HUES64 (cell line): ENCODE measurements around the gene SPP1.
A peak's percentile ranks its signal among the peaks of the same experiment; 100 is the strongest.
"Not testable (repeated sequence)": the region's sequence is repeated elsewhere in the genome, so short reads cannot be mapped to it uniquely, and the experiment has no call there.

ENCODE experiments used
- H3K27ac ChIP-seq: 2 replicates; pipeline ENCODE4 v1.7.0; 2013; ENCODE audit warnings: low read depth, low read length, inconsistent platforms
- H3K27me3 ChIP-seq: 2 replicates; pipeline ENCODE4 v1.6.1; 2013; ENCODE audit warnings: mild to moderate bottlenecking, low read length; ENCODE audit not compliant: insufficient read depth
- H3K36me3 ChIP-seq: 2 replicates; pipeline ENCODE4 v1.6.1; 2013; ENCODE audit warnings: mild to moderate bottlenecking, low read length; ENCODE audit not compliant: insufficient read depth
- H3K4me1 ChIP-seq: 2 replicates; pipeline ENCODE4 v1.6.1; 2013; ENCODE audit warnings: mild to moderate bottlenecking, low read length, moderate library complexity; ENCODE audit not compliant: insufficient read depth
- H3K4me3 ChIP-seq: 2 replicates; pipeline ENCODE4 v1.5.1; 2013; ENCODE audit warnings: mild to moderate bottlenecking, low read length, moderate library complexity
- H3K9ac ChIP-seq: 2 replicates; pipeline ENCODE4 v1.6.1; 2013; ENCODE audit warnings: mild to moderate bottlenecking, low read depth, low read length
- H3K9me3 ChIP-seq: 2 replicates; pipeline ENCODE4 v1.6.1; 2013; ENCODE audit warnings: low read depth, low read length; ENCODE audit not compliant: insufficient read depth
- WGBS: fragments of 150-250, 120-280 bp; methylation state at CpG from one replicate; pipeline ENCODE4 v1.1.7; 2013; ENCODE audit warnings: missing lambda C conversion rate; 5-methylcytosine and 5-hydroxymethylcytosine counted together

The SPP1 gene

GRCh38 chr4:88008743-88009171 is 33.2 kb downstream of the SPP1 start:
- 18% methylated on average over 3 of the region's 5 CpGs for WGBS
- Histone ChIP-seq H3K4me3 (peak overlapping the region; percentile 83), H3K9me3 (no peaks in the 10 kb centered on the region), H3K36me3 (no peaks in the 10 kb centered on the region), H3K27ac (no peak overlapping the region), H3K4me1 (peaks cover 35% of the 10 kb centered on the region), H3K9ac (peak overlapping the region; percentile 88), H3K27me3 (peaks cover 23% of the 10 kb centered on the region)

GRCh38 chr4:88009871-88010270 is 34.4 kb downstream of the SPP1 start:
- Histone ChIP-seq H3K4me1 (peaks cover 35% of the 10 kb centered on the region), H3K27ac (no peak overlapping the region), H3K9ac (no peak overlapping the region), H3K9me3 (no peaks in the 10 kb centered on the region), H3K36me3 (no peaks in the 10 kb centered on the region), H3K27me3 (peaks cover 23% of the 10 kb centered on the region), H3K4me3 (peak overlapping the region; percentile 83; the same call in 1 of the 2 replicates)
- 35% methylated on average over 5 of the region's 5 CpGs for WGBS

GRCh38 chr4:88010966-88011365 is 35.5 kb downstream of the SPP1 start:
- H3K36me3 ChIP-seq: no peaks in the 10 kb centered on the region
- no peaks in the 10 kb centered on the region for H3K9me3 ChIP-seq
- H3K27ac ChIP-seq: no peak overlapping the region
- no peak overlapping the region for H3K9ac ChIP-seq
- no peak overlapping the region for H3K4me3 ChIP-seq
- H3K27me3 ChIP-seq: peaks cover 13% of the 10 kb centered on the region
- WGBS: 100% methylated on average over 2 of the region's 2 CpGs
- H3K4me1 ChIP-seq: peaks cover 35% of the 10 kb centered on the region

DNA sequence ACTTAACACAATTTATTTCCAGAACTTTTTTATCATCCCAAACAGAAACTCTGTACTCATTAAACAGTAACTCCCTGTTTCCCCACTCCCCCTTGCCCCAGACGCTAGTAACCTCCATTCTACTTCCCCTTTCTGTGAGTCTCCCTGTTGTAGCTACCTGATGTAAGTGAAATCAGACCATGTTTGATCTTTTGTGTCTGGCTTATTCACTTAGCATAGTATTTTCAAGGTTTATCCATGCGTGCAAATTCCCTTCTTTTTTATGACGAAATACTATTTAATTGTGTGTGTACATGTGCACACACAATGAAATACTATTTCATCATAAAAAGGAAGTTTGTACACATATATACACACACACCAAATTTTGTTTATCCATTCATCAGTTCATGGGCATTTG is 37.1 kb downstream of the SPP1 start:
- Histone ChIP-seq H3K27me3 (no peaks in the 10 kb centered on the region), H3K4me1 (peaks cover 35% of the 10 kb centered on the region), H3K27ac (no peak overlapping the region), H3K36me3 (0 out of 2 replicates have a peak, but pooled peaks cover 3% of the 10 kb centered on the region), H3K9me3 (no peaks in the 10 kb centered on the region), H3K9ac (no peak overlapping the region), H3K4me3 (no peak overlapping the region)
- 67% methylated on average over 2 of the region's 3 CpGs for WGBS

GRCh38 chr4:88014386-88014905 is 38.9 kb downstream of the SPP1 start:
- Histone ChIP-seq H3K4me1 (peaks cover 25% of the 10 kb centered on the region), H3K27ac (no peak overlapping the region), H3K27me3 (no peaks in the 10 kb centered on the region), H3K9me3 (no peaks in the 10 kb centered on the region), H3K9ac (no peak overlapping the region), H3K36me3 (peaks cover 10% of the 10 kb centered on the region), H3K4me3 (no peak overlapping the region)
- 97% methylated on average over 3 of the region's 3 CpGs for WGBS

- Histone ChIP-seq H3K4me3 (no peak overlapping the region), H3K36me3 (peaks cover 23% of the 10 kb centered on the region), H3K9me3 (no peaks in the 10 kb centered on the region), H3K9ac (no peak overlapping the region), H3K27ac (no peak overlapping the region), H3K27me3 (no peaks in the 10 kb centered on the region), H3K4me1 (peaks cover 14% of the 10 kb centered on the region)
- WGBS: 80% methylated on average over 10 of the region's 10 CpGs
These were observed 40.3 kb downstream of the SPP1 start for GRCh38 chr4:88015659-88016295.

- Histone ChIP-seq H3K4me1 (peaks cover 2% of the 10 kb centered on the region), H3K9me3 (no peaks in the 10 kb centered on the region), H3K4me3 (no peak overlapping the region), H3K9ac (no peak overlapping the region), H3K36me3 (peaks cover 42% of the 10 kb centered on the region), H3K27me3 (no peaks in the 10 kb centered on the region), H3K27ac (no peak overlapping the region)
- 95% methylated on average over 6 of the region's 7 CpGs for WGBS
These were observed 42.2 kb downstream of the SPP1 start for GRCh38 chr4:88017516-88018297.

GRCh38 chr4:88018466-88018865 is 43.0 kb downstream of the SPP1 start:
- H3K27me3 ChIP-seq: no peaks in the 10 kb centered on the region
- no peaks in the 10 kb centered on the region; the same call in 1 of the 2 replicates for H3K4me1 ChIP-seq
- no peaks in the 10 kb centered on the region; the same call in 1 of the 2 replicates for H3K9me3 ChIP-seq
- H3K9ac ChIP-seq: no peak overlapping the region
- H3K36me3 ChIP-seq: peaks cover 48% of the 10 kb centered on the region
- WGBS: 95% methylated on average over 5 of the region's 5 CpGs
- H3K4me3 ChIP-seq: no peak overlapping the region
- H3K27ac ChIP-seq: no peak overlapping the region

GRCh38 chr4:88021824-88022223 is 46.3 kb downstream of the SPP1 start:
- Histone ChIP-seq H3K36me3 (peaks cover 80% of the 10 kb centered on the region), H3K9ac (no peak overlapping the region), H3K27ac (no peak overlapping the region)

DNA sequence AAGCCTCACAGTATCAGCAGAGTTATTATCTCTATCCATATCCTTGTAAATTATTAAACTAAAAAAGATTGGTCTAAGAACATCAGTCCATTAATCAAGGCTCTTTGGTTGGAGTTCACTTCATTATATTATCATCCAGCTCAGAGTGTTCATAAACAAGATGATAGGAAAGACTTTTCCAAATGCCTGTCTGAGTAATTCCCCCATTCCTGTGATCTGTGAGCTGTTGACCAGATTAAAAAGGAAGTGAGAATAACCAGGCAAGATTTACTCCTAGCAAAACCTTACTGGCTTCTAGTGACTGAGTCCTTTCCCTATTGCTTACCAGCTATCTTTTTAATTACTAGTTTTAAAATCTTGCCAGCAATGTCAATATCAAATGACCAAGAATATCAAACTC is 46.8 kb downstream of the SPP1 start:
- peaks cover 16% of the 10 kb centered on the region for H3K9me3 ChIP-seq
- H3K27me3 ChIP-seq: no peaks in the 10 kb centered on the region
- H3K9ac ChIP-seq: no peak overlapping the region
- H3K4me1 ChIP-seq: no peaks in the 10 kb centered on the region
- H3K36me3 ChIP-seq: peaks cover 79% of the 10 kb centered on the region
- no peak overlapping the region for H3K27ac ChIP-seq
- H3K4me3 ChIP-seq: no peak overlapping the region

More at GRCh38 chr4:88021824-88022223, 46.3 kb downstream of the SPP1 start:
- H3K9me3 ChIP-seq: peaks cover 15% of the 10 kb centered on the region
- H3K27me3 ChIP-seq: no peaks in the 10 kb centered on the region
- H3K4me3 ChIP-seq: no peak overlapping the region
- H3K4me1 ChIP-seq: no peaks in the 10 kb centered on the region

- Histone ChIP-seq H3K9me3 (peaks cover 16% of the 10 kb centered on the region), H3K36me3 (peaks cover 83% of the 10 kb centered on the region)
- not testable (repeated sequence) for H3K4me1 ChIP-seq, H3K9ac ChIP-seq, H3K27me3 ChIP-seq, H3K4me3 ChIP-seq, H3K27ac ChIP-seq
- WGBS: 91% methylated on average over 6 of the region's 6 CpGs
These were observed 50.6 kb downstream of the SPP1 start for GRCh38 chr4:88025868-88026661.
